Hematopoietic multipotent progenitor cell treated with erythropoietin and hydrocortisone succinate and interleukin-3 and kit ligand, for 17 days (in vitro differentiated cells): ENCODE results near the gene FBXO46.
A peak's percentile ranks its signal among the peaks of the same experiment; 100 is the strongest.

Experiments used
- DNase-seq: peaks from one replicate; pipeline ENCODE4 v3.0.0-alpha.2; 2015; ENCODE audit warnings: low spot score

FBXO46 gene, protein sequence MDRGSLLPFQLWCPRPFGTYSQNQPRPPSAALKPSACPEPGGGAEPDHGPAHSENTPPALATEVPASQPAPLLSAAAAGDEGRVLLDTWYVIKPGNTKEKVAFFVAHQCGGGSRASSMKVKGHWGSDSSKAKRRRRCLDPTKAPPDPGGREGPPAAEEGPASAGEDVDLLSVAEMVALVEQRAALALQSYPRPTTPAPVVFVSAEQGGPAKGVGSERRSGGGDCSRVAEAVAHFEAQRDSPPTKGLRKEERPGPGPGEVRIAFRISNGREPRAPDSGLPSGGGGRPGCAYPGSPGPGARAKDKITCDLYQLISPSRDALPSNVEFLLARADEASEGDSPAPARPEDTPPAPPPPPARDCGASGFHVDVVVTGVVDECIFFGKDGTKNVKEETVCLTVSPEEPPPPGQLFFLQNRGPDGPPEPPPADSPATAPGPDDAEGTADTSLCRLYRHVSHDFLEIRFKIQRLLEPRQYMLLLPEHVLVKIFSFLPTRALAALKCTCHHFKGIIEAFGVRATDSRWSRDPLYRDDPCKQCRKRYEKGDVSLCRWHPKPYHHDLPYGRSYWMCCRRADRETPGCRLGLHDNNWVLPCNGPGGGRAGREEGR

DNA sequence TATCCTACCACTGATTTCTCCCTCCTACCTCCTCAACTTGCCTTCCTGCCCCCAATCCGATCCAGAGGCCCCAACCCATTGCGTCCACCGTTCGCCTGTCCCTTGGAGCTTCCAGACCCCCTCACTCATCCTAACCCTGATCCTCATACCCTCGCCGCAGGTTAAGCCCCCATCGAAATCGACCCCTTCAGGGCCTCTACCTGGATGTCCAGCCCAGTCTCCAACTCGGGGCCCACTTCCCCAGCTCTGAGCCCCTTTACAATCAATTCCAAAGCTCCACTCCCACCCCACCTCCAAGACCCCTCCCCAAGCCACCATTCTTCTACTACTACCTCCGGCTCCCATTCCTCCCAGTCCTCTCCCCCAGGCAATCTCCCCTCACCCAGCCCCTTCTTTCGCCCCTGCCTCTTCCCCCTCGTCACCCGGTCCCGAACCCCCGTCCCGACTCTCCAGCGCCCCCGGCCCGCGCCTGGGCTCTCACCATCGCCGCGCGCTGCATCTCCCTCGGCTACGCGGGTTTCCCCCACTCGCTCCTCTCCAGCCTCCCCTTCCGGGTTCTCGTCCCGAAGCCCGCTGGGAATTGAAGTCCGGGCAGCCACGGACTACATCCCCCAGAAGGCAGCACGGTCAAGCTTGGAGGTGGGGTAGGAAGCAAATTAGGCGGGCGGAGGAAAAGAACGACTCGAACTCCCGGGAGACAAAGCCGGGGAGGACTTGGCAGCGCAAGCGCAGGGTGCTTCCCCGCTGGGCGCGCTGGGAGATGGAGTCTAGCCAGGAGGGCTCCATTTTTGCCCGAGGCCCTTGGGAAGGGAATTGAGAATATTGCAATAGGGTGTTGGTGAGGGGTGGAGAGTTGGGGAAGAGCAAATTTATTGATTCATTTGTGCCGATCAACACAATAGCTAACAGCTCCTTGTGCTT is at the start of gene FBXO46:
FBXO46 (minus strand) TSS at position 529 of the 921 bp plus-strand sequence. CDS start 17,401 bp downstream, outside the sequence.
- DNase-seq, result peak; percentile 79

DNA sequence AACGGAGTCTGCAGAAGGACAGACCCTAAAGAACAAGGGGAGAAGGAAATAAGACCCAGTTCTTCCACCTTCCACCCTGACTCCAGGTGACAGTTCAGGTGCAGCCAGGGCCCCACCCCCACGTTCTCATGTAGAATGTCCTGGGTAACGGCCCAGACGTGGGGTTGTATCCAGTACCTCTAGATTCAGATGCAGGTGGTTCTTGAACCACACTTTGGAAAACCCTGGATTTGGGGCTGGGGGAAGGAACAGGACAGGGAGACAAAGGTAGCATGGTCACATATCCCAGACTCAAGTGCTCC is 49.4 kb upstream of the FBXO46 start:
- no peak for DNase-seq

DNA sequence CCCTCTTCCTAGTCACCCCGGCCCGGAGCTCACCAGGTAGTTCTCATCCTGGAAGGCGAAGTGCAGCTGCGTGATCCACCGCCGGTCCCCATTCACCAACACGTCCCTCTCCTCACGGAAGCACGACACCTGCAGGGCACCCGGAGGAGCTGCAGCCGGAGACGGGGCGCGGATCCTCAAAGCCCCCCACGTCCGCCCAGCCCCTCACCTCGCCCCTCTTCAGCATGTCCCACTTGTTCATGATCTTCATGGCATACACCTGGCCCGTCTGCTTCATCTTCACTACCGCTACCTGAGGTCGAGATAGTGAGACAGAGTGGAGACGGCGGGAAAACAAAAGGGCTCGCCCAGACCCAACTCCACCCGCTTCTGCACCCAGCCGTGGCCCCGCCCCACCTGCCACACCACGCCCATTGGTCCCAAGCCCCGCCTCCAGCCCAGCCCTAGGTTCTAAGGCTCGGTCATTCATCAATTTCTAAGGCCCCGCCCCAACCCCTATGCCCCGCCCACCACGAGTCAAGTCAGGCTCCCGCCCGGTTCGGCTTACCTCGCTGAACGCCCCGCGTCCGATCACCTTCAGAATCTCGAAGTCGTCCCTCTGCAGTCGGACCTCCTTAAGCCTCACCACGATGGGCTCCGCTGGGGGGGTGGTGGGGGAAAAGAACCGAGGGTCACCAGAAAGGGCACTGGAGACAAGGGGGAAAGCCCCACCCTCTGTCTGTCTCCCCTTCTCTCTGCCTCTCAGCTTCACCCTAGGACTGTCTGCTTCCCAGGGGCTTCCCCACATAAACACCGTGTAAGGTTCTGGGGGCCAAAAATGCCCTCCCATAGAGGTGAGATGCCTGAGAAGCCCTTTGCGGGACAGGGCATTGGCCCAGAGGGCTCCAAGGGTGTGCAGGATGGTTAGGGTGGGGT is 48.8 kb upstream of the FBXO46 start:
- DNase-seq, result peak; percentile 85

DNA sequence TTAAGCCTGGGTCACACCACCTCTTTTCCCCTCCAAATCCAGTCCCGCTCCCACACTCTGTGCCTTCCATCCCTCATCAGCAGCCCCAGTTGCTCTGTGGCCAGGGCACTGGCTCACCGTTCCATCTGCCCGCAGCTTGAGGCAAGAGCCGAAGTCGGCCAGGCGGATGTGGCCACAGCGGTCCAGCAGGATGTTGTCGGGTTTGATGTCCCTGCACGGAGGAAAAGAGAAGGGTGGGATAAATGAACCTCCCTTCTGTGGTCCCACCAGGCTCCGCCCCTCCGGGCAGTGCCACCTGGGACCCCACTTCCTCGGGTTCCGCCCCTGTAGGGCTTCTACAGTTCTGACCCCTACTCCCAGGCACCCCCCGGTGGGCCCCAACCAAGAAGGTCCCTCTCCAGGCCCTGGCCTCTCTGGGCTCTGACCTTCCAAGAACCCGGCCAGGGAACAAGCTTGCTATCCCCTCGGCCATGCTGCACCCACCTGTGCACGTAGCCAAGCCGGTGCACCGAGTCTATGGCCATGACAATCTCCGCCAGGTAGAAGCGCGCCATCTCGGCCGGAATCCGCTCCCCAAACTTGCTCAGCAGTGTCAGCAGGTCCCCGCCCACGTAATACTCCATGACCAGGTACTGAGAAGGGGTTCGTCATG is 47.4 kb upstream of the FBXO46 start:
- no peak for DNase-seq

DNA sequence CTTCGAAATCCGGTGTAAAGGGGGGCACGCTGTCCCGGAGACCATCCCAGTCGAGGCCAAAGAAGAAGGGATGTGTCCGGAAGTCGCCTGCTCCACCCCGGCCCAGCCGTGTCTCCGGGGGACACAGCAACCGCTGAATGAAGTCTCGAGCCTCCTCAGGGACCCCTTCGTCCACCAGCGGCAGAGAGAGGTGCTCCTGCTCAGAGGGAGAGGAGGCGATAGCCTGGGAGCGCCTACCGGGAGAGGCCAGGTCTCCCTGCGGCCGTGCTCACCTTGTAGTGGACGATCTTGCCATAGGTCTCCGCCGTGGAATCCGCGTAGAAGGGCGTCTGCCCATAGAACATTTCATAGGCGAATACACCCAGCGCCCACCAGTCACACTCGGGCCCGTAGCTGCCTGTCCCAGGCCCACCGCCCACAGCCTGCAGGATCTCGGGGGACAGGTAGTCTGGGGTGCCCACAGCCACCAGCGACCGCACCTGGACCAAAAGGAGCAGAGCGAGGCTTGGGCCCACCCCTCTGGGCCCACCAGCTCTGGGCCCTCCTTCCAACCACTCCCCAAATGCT is 46.8 kb upstream of the FBXO46 start:
- DNase-seq, result no peak

DNA sequence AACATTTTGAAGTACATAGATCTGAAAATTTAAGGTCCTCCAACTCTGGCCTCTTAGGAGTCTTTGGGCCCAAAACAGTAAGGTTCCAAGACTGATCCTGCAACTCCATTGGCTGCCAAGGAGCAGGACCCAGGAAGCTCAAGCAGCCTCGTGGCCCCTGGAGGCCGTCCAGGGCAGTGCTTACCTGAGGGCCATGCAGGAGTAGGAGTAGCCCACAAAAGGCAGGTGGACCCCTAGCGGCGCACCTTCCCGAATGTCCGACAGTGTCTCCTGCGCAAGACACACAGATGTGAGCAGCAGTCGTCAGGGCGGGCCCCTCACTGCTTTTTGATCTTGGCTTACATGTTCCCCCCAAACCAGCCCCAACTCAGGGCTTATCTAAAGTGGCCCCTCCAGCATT is 44.1 kb upstream of the FBXO46 start:
- DNase-seq, result no peak

DNA sequence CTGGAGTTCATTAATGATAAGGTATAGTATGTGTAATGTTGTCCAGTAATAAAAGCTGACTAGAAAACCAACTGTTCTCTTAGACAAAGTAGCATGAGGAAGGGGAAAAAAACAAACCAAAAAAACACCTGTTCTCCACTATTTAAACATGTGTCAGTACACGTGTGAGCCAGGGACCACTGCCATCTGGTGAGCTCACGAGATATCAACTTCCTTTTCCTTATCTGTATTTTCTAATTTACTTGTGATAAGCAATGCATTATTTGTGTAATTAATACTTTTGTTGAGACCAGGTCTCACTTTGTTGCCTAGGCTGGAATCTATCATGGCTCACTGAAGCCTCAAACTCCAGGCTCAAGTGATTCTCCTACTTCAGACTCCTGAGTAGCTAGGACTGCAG is 42.7 kb upstream of the FBXO46 start:
- no peak for DNase-seq

DNA sequence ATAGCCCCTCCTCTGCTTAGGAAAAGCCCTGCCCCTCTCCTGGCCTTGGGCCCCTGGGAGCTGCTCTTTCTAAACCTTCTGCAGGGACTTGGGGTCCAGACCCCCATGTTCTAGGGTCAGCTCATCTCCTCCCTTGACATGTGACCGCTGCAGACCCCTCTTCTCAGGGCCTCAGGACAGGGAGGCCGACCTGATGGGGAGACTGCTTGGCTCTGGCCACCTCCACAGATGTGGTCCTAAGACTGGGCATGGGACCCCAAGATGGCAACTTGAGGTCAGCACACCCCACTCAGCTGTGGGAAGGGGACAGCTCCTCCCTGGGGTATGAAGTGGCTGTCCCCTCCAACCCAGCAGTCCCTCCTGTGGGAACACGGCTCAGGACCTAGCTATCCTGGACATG is 42.2 kb upstream of the FBXO46 start:
- no peak for DNase-seq

DNA sequence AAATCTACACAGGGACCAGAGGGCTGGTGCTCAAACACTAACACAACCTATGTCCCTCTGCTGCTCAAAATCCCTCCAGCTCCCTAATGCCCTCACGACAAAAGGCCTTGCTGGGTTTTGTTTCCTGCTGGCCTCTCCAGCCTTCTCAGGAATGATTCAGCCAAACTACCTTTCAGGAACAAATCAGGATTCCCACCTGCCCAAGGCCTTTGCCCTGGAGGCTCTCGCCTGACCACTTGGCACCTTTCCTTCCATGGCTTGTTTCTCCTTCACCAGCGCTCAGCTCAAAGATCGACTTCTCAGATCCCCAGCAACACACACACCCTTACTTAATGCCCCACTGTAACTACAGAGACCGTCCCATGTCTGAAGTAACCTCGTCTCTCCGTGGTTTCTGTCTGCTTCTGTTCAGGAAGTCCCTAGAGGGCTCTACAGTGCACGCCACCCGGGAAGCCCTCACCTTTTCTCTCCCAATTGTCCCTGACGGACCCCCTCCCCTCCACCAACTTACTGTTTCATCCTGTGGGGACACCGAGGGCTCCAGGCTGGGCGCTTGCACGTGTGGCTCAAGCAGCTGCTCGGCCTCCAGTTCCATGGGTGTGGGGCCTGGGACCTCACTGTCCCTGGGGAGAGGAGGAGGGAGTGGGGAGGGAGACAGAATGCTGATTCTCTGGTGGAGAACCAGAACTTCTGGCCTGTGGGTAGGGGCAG is 41.6 kb upstream of the FBXO46 start:
- no peak for DNase-seq

DNA sequence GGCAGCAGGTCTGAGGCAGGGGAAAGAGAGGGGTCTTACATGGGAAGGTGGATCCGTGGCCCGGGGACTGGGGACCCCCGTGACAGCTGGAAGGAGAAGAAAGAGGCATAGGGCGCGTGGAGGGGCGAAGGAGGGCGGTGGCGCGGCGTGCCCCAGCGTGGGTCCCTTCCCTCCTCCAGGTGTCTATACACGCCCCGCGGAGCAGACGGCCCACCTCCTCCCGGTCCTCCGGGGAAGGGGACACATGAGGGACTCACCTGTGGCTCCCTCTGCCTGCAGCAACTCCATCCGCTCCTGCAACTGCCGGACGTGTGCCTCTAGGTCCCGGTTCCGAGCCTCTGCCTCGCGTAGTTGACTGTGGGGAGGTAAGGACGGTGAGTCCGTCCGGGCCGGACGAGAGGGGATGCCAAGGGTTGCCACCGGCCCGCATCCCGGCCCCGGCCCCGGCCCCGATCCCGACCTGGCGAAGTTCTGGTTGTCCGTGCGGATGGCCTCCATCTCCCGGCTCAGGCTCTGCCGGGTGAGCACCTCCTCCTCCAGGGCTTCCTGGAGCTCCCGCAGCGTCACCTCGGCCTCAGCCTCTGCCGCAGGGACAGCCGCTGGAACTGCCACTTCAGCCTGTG is 40.7 kb upstream of the FBXO46 start:
- DNase-seq, result no peak

DNA sequence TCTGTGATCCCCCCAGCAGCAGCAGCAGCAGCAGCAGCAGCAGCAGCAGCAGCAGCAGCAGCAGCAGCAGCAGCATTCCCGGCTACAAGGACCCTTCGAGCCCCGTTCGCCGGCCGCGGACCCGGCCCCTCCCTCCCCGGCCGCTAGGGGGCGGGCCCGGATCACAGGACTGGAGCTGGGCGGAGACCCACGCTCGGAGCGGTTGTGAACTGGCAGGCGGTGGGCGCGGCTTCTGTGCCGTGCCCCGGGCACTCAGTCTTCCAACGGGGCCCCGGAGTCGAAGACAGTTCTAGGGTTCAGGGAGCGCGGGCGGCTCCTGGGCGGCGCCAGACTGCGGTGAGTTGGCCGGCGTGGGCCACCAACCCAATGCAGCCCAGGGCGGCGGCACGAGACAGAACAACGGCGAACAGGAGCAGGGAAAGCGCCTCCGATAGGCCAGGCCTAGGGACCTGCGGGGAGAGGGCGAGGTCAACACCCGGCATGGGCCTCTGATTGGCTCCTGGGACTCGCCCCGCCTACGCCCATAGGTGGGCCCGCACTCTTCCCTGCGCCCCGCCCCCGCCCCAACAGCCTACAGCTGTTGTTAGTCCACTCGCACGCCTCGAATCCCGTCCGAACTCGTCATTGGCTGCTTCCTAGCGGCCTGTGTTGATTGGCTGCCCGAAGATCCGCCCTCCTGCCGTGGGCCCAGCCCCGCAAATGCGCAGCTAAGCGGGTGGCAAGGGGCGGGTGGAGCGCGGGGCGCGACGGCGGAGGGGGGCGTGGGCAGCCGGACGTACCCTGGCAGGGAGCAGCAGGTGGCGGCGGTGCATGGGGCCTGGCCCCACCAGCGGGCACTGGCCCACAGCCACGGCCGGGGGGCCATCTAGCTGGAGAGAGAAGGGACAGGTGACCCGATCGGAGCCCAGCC is 39.8 kb upstream of the FBXO46 start:
- peak; percentile 95 for DNase-seq

DNA sequence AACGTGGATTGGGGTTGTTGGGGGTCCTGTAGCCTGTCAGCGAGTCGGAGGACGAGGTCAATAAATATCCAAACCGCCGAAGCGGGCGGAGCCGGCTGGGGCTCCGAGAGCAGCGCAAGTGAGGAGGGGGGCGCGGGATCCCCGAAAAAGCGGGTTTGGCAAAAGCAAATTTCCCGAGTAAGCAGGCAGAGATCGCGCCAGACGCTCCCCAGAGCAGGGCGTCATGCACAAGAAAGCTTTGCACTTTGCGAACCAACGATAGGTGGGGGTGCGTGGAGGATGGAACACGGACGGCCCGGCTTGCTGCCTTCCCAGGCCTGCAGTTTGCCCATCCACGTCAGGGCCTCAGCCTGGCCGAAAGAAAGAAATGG is 39.1 kb upstream of the FBXO46 start:
- DNase-seq, result no peak

DNA sequence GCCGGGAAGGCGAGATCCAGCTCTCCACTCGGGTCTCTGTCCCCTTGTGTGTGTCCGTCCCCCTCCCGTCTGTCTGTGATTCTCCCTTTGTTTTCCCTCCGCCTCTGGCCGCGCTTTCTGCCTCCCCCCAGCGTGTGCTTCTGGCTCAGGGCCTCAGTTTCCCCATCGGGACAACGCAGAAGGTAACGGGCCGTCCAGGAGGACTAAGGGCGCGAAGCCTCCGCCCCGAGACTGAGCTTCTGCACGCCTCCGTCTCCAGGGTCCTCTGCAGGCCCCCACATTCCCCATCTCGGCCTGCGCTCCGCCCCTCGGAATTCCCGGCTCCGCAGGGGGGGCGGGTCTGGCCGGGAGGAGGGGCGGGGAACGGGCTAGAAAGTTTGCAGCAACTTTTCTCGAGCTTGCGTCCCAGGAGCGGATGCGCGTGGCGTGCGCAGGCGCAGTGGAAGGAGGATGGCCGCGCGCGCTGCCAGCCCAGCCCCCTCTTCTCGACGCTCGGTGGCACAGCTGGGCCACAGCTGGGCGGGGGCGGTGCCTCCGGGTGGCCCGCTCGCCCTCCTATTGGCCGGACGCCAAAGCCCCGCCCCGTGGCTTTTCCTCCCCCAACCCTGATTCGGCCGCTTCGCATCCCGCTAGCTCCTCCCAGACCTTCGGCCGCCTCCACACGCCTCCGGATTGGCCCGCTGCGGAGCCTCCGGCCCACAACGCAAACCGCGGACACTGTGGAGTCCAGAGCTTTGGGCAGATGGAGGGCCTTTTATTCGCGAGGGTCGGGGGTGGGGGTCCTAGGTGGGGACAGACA is 38.5 kb upstream of the FBXO46 start, which contains the start of gene SIX5:
SIX5 (minus strand) TSS at position 269 of the 799 bp plus-strand sequence. CDS start 408 bp downstream, outside the sequence.
- DNase-seq, result peak; percentile 94

DNA sequence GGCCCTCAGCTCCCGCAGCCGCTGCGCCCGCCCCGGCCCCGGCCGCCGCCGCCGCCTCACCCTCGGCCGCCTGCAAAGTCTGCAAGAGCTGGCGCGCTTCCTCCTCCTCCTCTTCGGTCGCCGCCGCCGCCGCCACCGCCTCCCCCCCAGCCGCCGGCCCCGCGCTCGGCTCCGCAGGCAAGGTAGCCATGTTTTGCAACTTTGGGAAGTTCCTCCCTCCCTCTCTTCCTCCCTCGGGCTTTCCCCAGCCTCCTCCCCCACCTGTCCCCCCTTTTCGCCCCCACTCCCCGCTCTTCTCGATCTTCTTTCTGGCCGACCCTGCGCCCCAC is 37.9 kb upstream of the FBXO46 start:
- DNase-seq, result no peak

DNA sequence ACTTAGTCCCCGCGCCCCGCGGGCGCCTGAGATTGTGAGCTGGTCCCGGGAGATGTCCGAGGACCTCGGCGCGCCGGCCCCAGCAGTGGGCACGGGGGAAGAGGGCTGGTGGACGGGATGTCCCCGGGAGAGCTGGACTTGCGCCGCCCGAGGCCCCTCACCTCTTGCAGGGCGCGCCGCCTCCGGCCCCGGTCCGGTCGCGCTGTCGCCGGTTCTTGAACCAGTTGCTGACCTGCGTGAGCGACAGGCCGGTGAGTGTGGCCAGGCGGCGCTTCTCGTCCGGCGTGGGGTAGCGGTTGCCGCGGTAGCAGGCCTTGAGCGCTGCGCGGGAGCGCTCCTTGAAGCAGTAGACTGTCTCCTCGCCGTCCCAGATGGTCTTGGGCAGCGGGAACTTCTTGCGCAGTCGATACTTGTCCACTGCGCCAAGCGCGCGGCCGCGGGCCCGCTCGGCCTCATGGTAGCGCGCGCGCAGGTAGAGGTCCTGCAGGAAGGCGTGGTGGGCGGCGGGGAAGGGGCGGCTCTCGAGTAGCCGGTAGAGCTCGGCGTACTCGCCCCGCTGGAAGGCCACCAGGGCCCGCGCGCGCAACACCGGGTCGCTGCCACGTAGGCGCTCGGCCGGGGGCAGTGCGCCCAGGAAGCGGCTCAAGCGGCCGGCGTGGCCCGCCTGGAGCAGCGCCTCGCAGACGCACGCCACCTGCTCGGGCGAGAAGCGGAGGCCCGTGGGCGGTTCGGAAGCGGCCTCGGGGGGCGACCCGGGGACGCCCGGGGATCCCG is 37.4 kb upstream of the FBXO46 start:
- DNase-seq, result no peak

DNA sequence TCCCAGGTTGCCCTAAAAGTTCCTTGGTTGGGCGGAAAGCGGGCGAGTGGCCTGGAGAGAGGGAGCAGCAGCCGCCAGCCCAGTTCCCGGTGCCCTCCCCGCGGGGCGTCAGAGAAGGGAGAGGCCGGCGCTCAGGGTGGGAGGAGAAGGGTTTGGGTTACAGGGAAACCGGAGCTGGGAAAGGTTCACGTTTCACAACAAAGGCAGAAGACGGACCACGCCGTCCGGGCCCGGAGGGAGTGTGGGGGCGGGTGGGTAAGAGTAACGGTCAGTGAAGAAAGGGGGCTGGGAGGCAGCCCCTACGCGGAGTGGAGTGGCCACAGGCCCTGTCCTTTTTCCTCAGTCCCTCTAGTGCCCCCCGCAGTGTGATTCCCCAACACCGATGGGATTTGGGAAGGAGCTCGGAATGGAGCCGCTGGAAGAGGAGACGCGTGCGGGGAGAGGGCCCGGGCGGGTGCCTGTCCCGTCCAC is 36.7 kb upstream of the FBXO46 start:
- DNase-seq, result no peak

DNA sequence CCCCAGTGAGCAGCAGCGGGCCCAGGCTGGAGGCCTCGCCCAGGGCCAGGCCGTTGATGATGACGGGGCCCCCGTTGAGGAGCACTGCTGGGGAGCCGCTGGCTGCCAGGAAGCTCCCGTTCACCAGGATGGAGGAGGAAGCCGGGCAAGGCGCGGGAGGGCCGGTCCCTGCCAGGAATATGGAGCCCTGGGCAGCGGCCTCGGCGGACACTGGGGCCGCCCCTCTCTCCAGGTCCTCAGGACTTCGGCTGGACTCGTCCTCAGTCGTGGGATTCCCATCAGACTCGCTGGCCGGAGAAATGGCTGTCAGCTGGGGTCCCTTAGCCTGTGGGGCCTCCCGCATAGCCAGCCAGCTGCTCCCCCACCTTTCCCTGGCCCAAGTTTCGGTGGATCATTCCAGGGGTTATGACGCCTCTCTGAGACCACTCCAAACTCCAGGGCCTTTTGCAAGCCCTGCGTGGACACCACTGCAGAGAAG is 36.2 kb upstream of the FBXO46 start:
- DNase-seq, result no peak
